ENCODE measurements around the gene MSX1.

The MSX1 gene

DNA sequence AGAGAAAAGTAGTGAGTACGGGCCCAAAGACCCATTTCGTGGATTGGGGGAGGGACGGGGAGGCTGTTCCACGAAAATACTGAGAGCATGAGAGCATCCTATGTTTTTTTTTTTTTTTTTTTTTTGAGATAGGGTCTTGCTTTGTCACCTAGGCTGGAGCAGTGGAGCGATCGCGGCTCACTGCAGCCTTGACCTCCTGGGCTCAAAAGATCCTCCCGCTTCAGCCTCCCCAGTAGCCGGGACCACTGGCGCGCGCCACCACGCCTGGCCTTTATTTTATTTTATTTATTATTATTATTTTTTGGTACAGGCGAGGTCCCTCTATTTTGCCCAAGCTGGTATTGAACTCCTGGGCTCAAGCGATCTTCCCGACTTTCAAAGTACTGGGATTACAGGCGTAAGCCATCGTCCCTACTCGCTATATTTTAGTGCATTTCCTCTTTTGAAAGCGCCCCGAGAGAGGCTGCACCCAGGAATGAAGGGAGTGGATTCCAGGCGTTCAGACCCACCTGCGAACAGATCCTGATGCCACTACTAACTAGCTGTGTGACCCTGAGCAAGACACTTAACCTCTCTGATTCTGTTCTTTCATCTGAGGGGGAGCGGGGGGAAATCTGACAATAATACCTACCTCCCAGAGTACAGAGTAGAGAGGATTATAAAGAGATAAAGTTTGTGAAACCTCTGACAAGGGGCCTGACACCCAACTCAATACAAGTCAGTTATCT is 5.4 kb upstream of the MSX1 start:
- H3K27me3 ChIP-seq (ENCODE audit: insufficient read depth, low read depth) = peaks cover 15% of the 10 kb centered on the region
- TF ChIP-seq, protein P1, sequence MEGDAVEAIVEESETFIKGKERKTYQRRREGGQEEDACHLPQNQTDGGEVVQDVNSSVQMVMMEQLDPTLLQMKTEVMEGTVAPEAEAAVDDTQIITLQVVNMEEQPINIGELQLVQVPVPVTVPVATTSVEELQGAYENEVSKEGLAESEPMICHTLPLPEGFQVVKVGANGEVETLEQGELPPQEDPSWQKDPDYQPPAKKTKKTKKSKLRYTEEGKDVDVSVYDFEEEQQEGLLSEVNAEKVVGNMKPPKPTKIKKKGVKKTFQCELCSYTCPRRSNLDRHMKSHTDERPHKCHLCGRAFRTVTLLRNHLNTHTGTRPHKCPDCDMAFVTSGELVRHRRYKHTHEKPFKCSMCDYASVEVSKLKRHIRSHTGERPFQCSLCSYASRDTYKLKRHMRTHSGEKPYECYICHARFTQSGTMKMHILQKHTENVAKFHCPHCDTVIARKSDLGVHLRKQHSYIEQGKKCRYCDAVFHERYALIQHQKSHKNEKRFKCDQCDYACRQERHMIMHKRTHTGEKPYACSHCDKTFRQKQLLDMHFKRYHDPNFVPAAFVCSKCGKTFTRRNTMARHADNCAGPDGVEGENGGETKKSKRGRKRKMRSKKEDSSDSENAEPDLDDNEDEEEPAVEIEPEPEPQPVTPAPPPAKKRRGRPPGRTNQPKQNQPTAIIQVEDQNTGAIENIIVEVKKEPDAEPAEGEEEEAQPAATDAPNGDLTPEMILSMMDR (conservative IDR thresholded peaks at IDR 0.05; ENCODE audit: low read depth, low read length) = no peak
- H3K27ac ChIP-seq = no peak overlapping the region
- no peaks in the 10 kb centered on the region for H3K79me2 ChIP-seq (ENCODE audit: insufficient read depth, low read depth)
- no peaks in the 10 kb centered on the region for H4K20me1 ChIP-seq (ENCODE audit: insufficient read depth)
- no peak overlapping the region for H3K4me3 ChIP-seq (IDR thresholded peaks at IDR 0.05; ENCODE audit: insufficient read depth, low read depth, low read length)
- no peak overlapping the region for H3K9ac ChIP-seq
- H3K36me3 ChIP-seq (ENCODE audit: insufficient read depth) = no peaks in the 10 kb centered on the region
- no peak overlapping the region for H3K4me2 ChIP-seq
- no peak overlapping the region for H2AFZ ChIP-seq (ENCODE audit: low read depth)
- no peaks in the 10 kb centered on the region for H3K4me1 ChIP-seq (ENCODE audit: low read depth, poor library complexity, severe bottlenecking)

DNA sequence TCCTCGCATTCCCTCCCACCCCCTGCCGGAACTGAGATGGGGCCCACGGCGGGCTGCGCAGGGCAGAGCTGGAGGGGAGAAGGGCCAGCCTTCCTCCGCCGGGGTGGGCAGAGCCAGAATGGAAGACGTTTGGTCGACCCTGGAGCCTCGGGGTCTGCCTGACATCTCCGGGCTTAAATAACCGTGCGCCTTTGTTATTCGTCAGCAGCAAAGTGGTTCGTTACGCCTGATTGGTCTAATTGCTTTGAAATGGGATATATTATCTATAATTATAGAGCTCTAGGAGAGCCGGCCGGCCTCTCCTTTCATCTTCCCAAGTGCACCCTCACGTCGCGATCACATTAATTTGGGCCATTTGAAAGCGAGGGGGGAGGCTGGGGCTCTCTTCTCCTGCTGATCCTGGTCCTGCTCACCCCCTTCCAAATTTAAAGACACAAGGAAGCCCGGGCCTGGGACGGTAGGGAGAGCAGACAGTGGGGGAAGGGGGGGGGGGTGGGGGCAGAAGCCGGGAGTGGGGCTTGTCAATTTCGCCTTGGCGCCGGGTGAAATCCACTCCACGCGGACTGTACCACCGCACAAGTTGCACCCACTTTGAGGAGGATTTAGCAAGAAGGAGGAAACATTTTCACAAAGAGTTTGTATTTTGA is 4.7 kb upstream of the MSX1 start:
- TF ChIP-seq, protein P1 (conservative IDR thresholded peaks at IDR 0.05; ENCODE audit: low read depth, low read length) = no peak
- H3K4me3 ChIP-seq (IDR thresholded peaks at IDR 0.05; ENCODE audit: insufficient read depth, low read depth, low read length) = no peak overlapping the region
- H3K27ac ChIP-seq = no peak overlapping the region
- H3K4me1 ChIP-seq (ENCODE audit: low read depth, poor library complexity, severe bottlenecking) = no peaks in the 10 kb centered on the region
- no peaks in the 10 kb centered on the region for H3K79me2 ChIP-seq (ENCODE audit: insufficient read depth, low read depth)
- no peaks in the 10 kb centered on the region for H3K36me3 ChIP-seq (ENCODE audit: insufficient read depth)
- peaks cover 15% of the 10 kb centered on the region for H3K27me3 ChIP-seq (ENCODE audit: insufficient read depth, low read depth)
- H3K9ac ChIP-seq = no peak overlapping the region
- no peaks in the 10 kb centered on the region for H4K20me1 ChIP-seq (ENCODE audit: insufficient read depth)
- H2AFZ ChIP-seq (ENCODE audit: low read depth) = no peak overlapping the region
- H3K4me2 ChIP-seq = no peak overlapping the region

DNA sequence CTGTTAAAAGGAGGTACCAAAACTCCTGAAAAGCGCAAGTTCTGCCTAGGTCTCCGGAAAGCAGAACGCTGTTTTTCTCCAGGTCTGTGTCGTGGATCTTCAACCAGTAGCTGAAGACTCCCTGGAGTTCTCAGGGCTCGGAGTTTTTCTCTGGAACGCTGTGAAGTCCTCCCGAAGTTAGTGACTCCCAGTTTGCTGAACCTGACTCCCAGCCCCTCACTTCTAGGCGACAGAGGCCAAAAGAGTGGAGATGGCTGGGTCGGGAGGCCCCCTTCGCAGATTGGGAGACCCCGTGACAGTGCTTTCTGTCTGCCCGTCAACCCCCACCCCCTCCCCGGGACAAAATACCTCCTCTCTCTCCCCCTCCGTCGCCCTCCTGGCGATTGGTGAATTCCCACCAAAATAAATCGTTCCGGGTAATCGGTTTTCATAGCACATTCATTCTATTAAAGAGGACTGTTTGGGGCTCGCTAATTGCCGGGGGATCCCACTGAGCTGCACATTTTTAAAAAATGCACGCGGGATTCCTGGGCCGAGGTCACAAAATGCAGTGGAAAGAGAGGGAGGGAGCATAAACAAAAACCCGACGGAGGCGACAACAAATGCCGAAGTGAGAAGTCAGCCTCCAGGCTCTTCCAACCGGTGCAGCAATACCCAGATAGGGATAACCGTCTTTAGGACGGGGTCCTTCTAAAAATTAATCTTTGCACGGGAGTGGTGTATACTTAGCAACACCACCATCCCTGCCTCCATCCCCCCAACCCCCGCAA is 4.0 kb upstream of the MSX1 start:
- H2AFZ ChIP-seq (ENCODE audit: low read depth) = no peak overlapping the region
- no peak overlapping the region for H3K27ac ChIP-seq
- no peaks in the 10 kb centered on the region for H4K20me1 ChIP-seq (ENCODE audit: insufficient read depth)
- TF ChIP-seq, protein P1 (conservative IDR thresholded peaks at IDR 0.05; ENCODE audit: low read depth, low read length) = no peak
- H3K79me2 ChIP-seq (ENCODE audit: insufficient read depth, low read depth) = no peaks in the 10 kb centered on the region
- no peak overlapping the region for H3K4me3 ChIP-seq (IDR thresholded peaks at IDR 0.05; ENCODE audit: insufficient read depth, low read depth, low read length)
- peaks cover 15% of the 10 kb centered on the region for H3K27me3 ChIP-seq (ENCODE audit: insufficient read depth, low read depth)
- no peak overlapping the region for H3K4me2 ChIP-seq
- H3K4me1 ChIP-seq (ENCODE audit: low read depth, poor library complexity, severe bottlenecking) = no peaks in the 10 kb centered on the region
- H3K36me3 ChIP-seq (ENCODE audit: insufficient read depth) = no peaks in the 10 kb centered on the region
- H3K9ac ChIP-seq = no peak overlapping the region

DNA sequence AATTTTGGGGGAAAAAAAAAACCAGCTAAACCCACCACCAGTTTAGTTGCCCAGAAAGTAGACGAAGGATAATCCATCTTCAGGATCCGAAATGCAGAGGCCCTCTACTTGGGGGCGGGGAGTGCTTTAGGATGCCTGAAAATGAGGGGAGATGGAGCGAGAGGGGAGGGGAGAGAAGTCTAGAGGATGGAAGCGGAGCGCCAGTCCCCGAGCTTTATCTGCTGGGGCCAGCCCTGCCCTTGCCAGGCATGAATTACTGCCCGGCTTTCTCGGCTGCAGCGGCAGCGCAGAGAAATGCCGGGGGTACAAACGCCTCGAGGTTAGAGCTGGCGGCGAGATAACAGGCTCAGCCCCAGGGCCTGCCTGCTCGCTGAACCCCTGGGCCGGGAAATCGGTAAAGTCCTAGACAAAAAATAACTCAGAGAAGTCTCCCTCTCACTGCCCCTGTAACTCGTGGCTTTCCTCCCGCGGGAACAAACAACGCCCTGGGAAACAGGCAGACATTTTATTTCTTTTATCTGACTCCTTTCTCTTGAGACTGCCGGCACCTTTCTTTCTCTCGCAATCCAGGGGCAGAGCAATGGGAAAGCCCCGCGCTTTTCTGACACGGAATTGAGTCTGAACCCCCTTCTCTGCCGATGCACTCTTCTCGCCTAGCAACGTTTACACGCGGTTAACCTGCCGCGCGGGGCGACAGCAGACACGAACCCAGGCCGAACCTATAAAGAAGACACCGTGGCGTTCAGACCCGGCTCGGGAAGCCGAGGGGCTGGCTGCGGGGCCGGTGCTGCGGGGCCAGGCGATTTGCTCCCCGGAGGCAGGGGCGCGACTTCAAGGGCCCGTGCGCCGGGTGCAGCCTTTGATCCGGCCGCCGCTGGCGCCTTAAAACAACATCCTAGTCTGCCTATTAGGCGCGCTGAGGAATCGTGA is 3.1 kb upstream of the MSX1 start:
- H3K4me1 ChIP-seq (ENCODE audit: low read depth, poor library complexity, severe bottlenecking) = no peaks in the 10 kb centered on the region
- peaks cover 15% of the 10 kb centered on the region for H3K27me3 ChIP-seq (ENCODE audit: insufficient read depth, low read depth)
- no peak overlapping the region; the same call in 1 of the 2 replicates for H2AFZ ChIP-seq (ENCODE audit: low read depth)
- no peak overlapping the region for H3K27ac ChIP-seq
- H3K36me3 ChIP-seq (ENCODE audit: insufficient read depth) = no peaks in the 10 kb centered on the region
- no peak overlapping the region for H3K9ac ChIP-seq
- no peak overlapping the region for H3K4me3 ChIP-seq (IDR thresholded peaks at IDR 0.05; ENCODE audit: insufficient read depth, low read depth, low read length)
- TF ChIP-seq, protein P1 (conservative IDR thresholded peaks at IDR 0.05; ENCODE audit: low read depth, low read length) = no peak
- H3K79me2 ChIP-seq (ENCODE audit: insufficient read depth, low read depth) = no peaks in the 10 kb centered on the region
- H3K4me2 ChIP-seq = no peak overlapping the region
- no peaks in the 10 kb centered on the region for H4K20me1 ChIP-seq (ENCODE audit: insufficient read depth)
